ENCODE measurements around the gene PTPN18.

Gene PTPN18

DNA sequence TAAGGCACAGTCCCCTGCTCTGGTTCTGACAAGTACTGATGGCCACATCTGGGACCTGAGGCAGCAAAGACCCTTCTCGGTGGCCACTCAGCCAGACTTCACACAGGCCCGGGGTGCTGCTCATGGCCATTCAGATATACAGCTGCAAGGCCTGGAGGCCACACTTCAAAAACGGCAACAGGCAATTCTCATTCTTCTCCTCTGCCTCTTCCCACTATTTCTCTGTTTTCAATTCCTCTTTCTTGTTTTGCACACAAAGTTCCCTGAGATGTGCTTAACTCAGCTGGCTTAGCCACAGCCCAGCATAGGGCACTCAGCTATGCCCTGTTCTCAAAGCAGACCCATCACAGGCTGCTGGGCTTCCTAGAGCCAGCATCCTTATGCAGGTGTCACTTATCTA is 29.9 kb downstream of the PTPN18 start:
- no peak for TF ChIP-seq CTCF (conservative IDR thresholded peaks at IDR 0.05)
- no peak overlapping the region for H3K27ac ChIP-seq

- no peak overlapping the region for H3K27ac ChIP-seq
- no peak for TF ChIP-seq CTCF (conservative IDR thresholded peaks at IDR 0.05)
Measured at GRCh38 chr2:130387071-130387400, 31.2 kb downstream of the PTPN18 start.

DNA sequence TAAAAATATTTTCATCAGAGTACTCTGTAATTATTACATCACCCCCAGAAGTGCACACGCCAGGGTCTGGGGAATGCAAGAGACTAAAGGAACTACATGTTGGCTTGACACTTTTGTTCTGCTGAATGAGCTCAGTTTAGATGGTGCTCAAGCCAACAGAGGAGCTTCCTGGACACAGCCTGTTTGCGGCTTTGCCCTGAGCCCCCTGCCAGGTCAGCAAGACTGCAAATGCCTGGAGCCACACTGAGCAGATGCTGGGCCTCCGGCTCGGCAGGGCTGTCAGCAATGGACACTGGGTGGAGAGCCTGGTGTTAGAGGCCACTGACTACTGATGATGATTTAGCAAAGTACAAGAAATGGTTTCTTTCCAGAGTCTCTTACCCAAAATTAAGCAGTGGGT is 31.9 kb downstream of the PTPN18 start:
- no peak overlapping the region for H3K27ac ChIP-seq

GRCh38 chr2:130388221-130388907 is 32.5 kb downstream of the PTPN18 start:
- TF ChIP-seq CTCF (conservative IDR thresholded peaks at IDR 0.05): no peak
- no peak overlapping the region for H3K27ac ChIP-seq

More for the DNA sequence above, 31.9 kb downstream of the PTPN18 start:
- TF ChIP-seq CTCF (conservative IDR thresholded peaks at IDR 0.05): no peak

DNA sequence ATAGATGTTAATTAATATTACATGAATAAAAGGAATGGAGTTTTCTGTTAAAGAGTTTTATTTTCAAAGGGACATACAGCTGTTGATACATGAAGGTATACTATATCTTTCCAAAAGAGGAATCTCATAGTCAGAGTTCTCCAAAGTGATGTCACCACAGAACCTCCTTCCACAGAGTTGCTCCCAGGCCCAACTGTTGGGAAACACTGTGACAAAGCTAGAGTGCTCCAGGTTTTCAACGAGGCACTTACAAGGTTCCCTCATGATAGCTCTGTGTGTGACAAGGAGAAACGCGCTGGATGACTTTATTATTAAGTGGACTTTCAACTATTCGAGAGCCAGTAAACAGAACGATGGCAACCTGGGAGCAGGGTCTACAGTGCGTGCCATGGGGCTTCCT is 33.5 kb downstream of the PTPN18 start:
- no peak overlapping the region for H3K27ac ChIP-seq
- no peak for TF ChIP-seq CTCF (conservative IDR thresholded peaks at IDR 0.05)

GRCh38 chr2:130389783-130390182 is 33.9 kb downstream of the PTPN18 start:
- TF ChIP-seq CTCF (conservative IDR thresholded peaks at IDR 0.05): no peak
- H3K27ac ChIP-seq: no peak overlapping the region

DNA sequence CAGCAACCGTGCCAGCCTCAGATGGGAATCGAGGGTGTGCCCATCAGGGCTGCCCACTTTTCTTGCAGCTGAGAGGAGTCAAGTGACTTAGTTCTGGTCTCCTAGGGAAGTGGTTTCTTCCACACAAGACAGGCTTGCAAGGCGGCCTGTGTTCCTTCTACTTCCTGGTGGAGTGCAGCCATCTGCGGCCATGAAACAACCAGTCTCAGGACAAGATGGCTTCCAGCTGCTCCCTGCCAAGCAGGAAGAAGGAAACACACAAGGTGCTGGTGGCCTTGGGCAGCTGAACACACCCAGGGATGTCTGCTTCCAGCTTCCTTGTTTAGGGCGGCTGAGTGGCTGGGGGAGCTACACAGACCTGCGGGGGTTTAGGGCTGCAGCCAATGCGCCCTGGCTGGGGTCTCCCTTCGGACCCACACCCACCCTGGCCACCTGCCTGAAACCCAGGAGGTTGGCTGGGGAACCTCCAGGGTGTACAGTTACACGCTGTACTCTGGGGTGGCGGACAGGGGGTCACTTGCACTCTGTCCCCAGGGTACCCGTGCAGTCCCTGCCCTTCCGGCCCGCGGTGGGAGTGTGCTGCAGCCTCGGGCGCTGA is 34.7 kb downstream of the PTPN18 start:
- TF ChIP-seq CTCF (conservative IDR thresholded peaks at IDR 0.05): no peak
- peak overlapping the region; percentile 94 for H3K27ac ChIP-seq

All from VCaP (cell line).